OCI-LY3 (cell line): ENCODE results near the gene NUDT15.

Experiments
- CTCF ChIP-seq: fragments of 200-600, 300-600 bp; sonication (generic); IDR thresholded peaks from 2 replicates; pipeline ENCODE4 v1.5.1; 2014; ENCODE audit warnings: antibody characterized with exemption, low read length, low read depth
- EZH2phosphoT487 ChIP-seq: fragments of 200-600 bp; shearing (Covaris generic); IDR thresholded peaks from 2 replicates; pipeline ENCODE4 v1.6.1; 2018; ENCODE audit warnings: antibody characterized with exemption, mixed run types, low read depth

GRCh38 chr13:48004201-48004600 lies 33.3 kb upstream of the NUDT15 start:
- TF ChIP-seq CTCF = no peak
- TF ChIP-seq EZH2phosphoT487 = no peak
